Right lobe of liver (tissue), 4 donors: Measurements from ENCODE around the gene PSIP1.
"Not testable (repeated sequence)": the region's sequence is repeated elsewhere in the genome, so short reads cannot be mapped to it uniquely, and the experiment has no call there.

Experiments used
- CTCF ChIP-seq, 4 donors: fragments of 200-600 bp in 3 of 4; fragments of 450-650 bp in 1 of 4; IDR thresholded peaks; one replicate each; pipeline versions ENCODE4 v1.5.1 to v1.8.0; 2016 to 2022; ENCODE audit warnings: antibody characterized with exemption in 4 of 4, mild to moderate bottlenecking in 2 of 4
- POLR2A ChIP-seq: fragments of 450-650 bp; IDR thresholded peaks from one replicate; pipeline ENCODE4 v1.6.1; 2017; ENCODE audit warnings: antibody characterized with exemption, mild to moderate bottlenecking
- donor health status: DM: no; HTN: no; CAD: no.
- donor health status: DM: no; HTN: no; CAD: no.
- donor health status: DM: no; HTN: yes; CAD: no.

GRCh38 chr9:15441841-15442240 lies 68.9 kb downstream of the PSIP1 start:
- not testable (repeated sequence) for TF ChIP-seq POLR2A; CTCF (IDR thresholded peaks at IDR 0.05)
